ENCODE data around the gene LYRM9.

- TF ChIP-seq, protein P1, sequence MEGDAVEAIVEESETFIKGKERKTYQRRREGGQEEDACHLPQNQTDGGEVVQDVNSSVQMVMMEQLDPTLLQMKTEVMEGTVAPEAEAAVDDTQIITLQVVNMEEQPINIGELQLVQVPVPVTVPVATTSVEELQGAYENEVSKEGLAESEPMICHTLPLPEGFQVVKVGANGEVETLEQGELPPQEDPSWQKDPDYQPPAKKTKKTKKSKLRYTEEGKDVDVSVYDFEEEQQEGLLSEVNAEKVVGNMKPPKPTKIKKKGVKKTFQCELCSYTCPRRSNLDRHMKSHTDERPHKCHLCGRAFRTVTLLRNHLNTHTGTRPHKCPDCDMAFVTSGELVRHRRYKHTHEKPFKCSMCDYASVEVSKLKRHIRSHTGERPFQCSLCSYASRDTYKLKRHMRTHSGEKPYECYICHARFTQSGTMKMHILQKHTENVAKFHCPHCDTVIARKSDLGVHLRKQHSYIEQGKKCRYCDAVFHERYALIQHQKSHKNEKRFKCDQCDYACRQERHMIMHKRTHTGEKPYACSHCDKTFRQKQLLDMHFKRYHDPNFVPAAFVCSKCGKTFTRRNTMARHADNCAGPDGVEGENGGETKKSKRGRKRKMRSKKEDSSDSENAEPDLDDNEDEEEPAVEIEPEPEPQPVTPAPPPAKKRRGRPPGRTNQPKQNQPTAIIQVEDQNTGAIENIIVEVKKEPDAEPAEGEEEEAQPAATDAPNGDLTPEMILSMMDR (IDR thresholded peaks at IDR 0.05 in 8 of 11, conservative IDR thresholded peaks at IDR 0.05 in 3 of 11), result no peak
- TF ChIP-seq POLR2AphosphoS5 (IDR thresholded peaks at IDR 0.05), result no peak
These were observed 25.3 kb upstream of the LYRM9 start for GRCh38 chr17:27918498-27918897.
